Measurements from ENCODE around the gene EIF2S2.

- TF ChIP-seq CTCF (IDR thresholded peaks at IDR 0.05) (no peak), POLR2A (IDR thresholded peaks at IDR 0.05) (no peak)
These were observed 1.1 kb downstream of the EIF2S2 start for GRCh38 chr20:34110745-34111641.

Data from vagina (tissue), 2 donors.